Activated CD4-positive, alpha-beta T cell treated with anti-CD3 and anti-CD28 coated beads, Interleukin-2, amount 50 U/mL, for 1 hour (primary cell): Measurements from ENCODE around the gene CHURC1.

Experiments
- DNase-seq: peaks from one replicate; pipeline ENCODE4 v3.0.0-alpha.2; 2020

CHURC1 gene

GRCh38 chr14:64939817-64940190, 25.5 kb downstream of the CHURC1 start:
- no peak for DNase-seq

GRCh38 chr14:64940336-64940910, 26.2 kb downstream of the CHURC1 start:
- no peak for DNase-seq

GRCh38 chr14:64942531-64943111, 28.4 kb downstream of the CHURC1 start, which contains the start of gene GPX2:
GPX2 (minus strand) TSS chr14:64942745; CDS start chr14:64942726, 19 bp downstream.
- DNase-seq, result no peak

- no peak for DNase-seq
These were observed 29.3 kb downstream of the CHURC1 start for GRCh38 chr14:64943556-64943955.

- no peak for DNase-seq
These were observed 29.8 kb downstream of the CHURC1 start for GRCh38 chr14:64944041-64944440.

- no peak for DNase-seq
These were observed 30.6 kb downstream of the CHURC1 start for GRCh38 chr14:64944861-64945260.

- DNase-seq, result no peak
These were observed 31.4 kb downstream of the CHURC1 start for GRCh38 chr14:64945431-64946178.

- no peak for DNase-seq
These were observed 32.2 kb downstream of the CHURC1 start for GRCh38 chr14:64946310-64947045.

- DNase-seq, result no peak
These were observed 33.7 kb downstream of the CHURC1 start for GRCh38 chr14:64947710-64948611.

- DNase-seq, result no peak
These were observed 34.5 kb downstream of the CHURC1 start for GRCh38 chr14:64948612-64949210.

GRCh38 chr14:64950889-64951288, 36.6 kb downstream of the CHURC1 start:
- DNase-seq, result no peak

GRCh38 chr14:64951291-64951690, 37.0 kb downstream of the CHURC1 start:
- DNase-seq, result no peak

GRCh38 chr14:64951724-64952123, 37.5 kb downstream of the CHURC1 start:
- no peak for DNase-seq

- no peak for DNase-seq
These were observed 38.5 kb downstream of the CHURC1 start for GRCh38 chr14:64952598-64953309.

GRCh38 chr14:64953310-64953654, 39.0 kb downstream of the CHURC1 start:
- no peak for DNase-seq

GRCh38 chr14:64953661-64954060, 39.4 kb downstream of the CHURC1 start:
- no peak for DNase-seq

GRCh38 chr14:64954491-64955240, 40.4 kb downstream of the CHURC1 start:
- DNase-seq, result no peak

GRCh38 chr14:64955297-64955696, 41.0 kb downstream of the CHURC1 start:
- no peak for DNase-seq

GRCh38 chr14:64956697-64957406, 42.6 kb downstream of the CHURC1 start:
- DNase-seq, result no peak

GRCh38 chr14:64958201-64958600, 43.9 kb downstream of the CHURC1 start:
- no peak for DNase-seq
